GM18519 (cell line): Measurements from ENCODE around the gene TEDC1.

ENCODE experiments used
- ATAC-seq: cut with Tn5 transposase; IDR thresholded peaks from one replicate; pipeline ENCODE4 v1.9.1; 2021; ENCODE audit warnings: mild to moderate bottlenecking, moderate library complexity; ENCODE audit not compliant: unreplicated experiment, low FRiP score

TEDC1 gene

GRCh38 chr14:105484069-105484996 is 6.7 kb upstream of the TEDC1 start:
- no peak for ATAC-seq

GRCh38 chr14:105484997-105485393 is 6.1 kb upstream of the TEDC1 start:
- no peak for ATAC-seq

- ATAC-seq: no peak
Observed at GRCh38 chr14:105485739-105486162, 5.3 kb upstream of the TEDC1 start.

- ATAC-seq: no peak
Observed at GRCh38 chr14:105486163-105486973, 4.7 kb upstream of the TEDC1 start, which contains the start of gene CRIP1. CRIP1 (plus strand) TSS chr14:105486886; CDS start chr14:105487260, 374 bp downstream.

- ATAC-seq: no peak
Observed at GRCh38 chr14:105486974-105487448, 4.0 kb upstream of the TEDC1 start.

GRCh38 chr14:105487449-105487985 is 3.5 kb upstream of the TEDC1 start:
- ATAC-seq: no peak

GRCh38 chr14:105487986-105488777 is 2.9 kb upstream of the TEDC1 start:
- no peak for ATAC-seq

- ATAC-seq: no peak
Observed at GRCh38 chr14:105488781-105489541, 2.1 kb upstream of the TEDC1 start.

- no peak for ATAC-seq
Observed at GRCh38 chr14:105489542-105490266, 1.3 kb upstream of the TEDC1 start.

GRCh38 chr14:105490267-105490571 is 827 bp upstream of the TEDC1 start:
- ATAC-seq: no peak

- peak; percentile 1 for ATAC-seq
Observed at GRCh38 chr14:105491366-105491973, 424 bp downstream of the TEDC1 start.

- no peak for ATAC-seq
Observed at GRCh38 chr14:105492031-105492970, 1.3 kb downstream of the TEDC1 start.

GRCh38 chr14:105492971-105493871 is 2.2 kb downstream of the TEDC1 start:
- no peak for ATAC-seq

- ATAC-seq: no peak
Observed at GRCh38 chr14:105493921-105494605, 3.0 kb downstream of the TEDC1 start.

GRCh38 chr14:105494606-105494929 is 3.5 kb downstream of the TEDC1 start:
- no peak for ATAC-seq
